GM12878 (cell line): ENCODE data around the gene GPATCH2L.

Experiments used
- CEBPB ChIP-seq, 2 experiments: fragments of 150-350 bp in 1 of 2; IDR thresholded peaks; 2 replicates each; pipeline ENCODE4 v1.6.1; 2012 to 2014; ENCODE audit warnings: low read depth in 2 of 2, low read length in 2 of 2, borderline replicate concordance in 1 of 2, inconsistent platforms in 1 of 2
- CHD4 ChIP-seq: fragments of 200-600 bp; sonication (generic); IDR thresholded peaks from 2 replicates; pipeline ENCODE4 v1.6.1; 2016; ENCODE audit warnings: mild to moderate bottlenecking
- CTCF ChIP-seq, 3 experiments: IDR thresholded peaks in 2 of 3; conservative IDR thresholded peaks in 1 of 3; 2 replicates each; pipeline ENCODE4 v1.5.1; 2011; ENCODE audit warnings: low read depth in 3 of 3, low read length in 3 of 3, mild to moderate bottlenecking in 3 of 3, control low read depth in 2 of 3, moderate library complexity in 2 of 3, inconsistent platforms in 1 of 3, mixed read lengths in 1 of 3; ENCODE audit not compliant: control insufficient read depth in 2 of 3, insufficient read depth in 1 of 3; ENCODE audit errors: extremely low read depth in 1 of 3
- FOXK2 ChIP-seq: fragments of 450-650 bp; IDR thresholded peaks from 2 replicates; pipeline ENCODE4 v1.6.1; 2017; ENCODE audit warnings: mild to moderate bottlenecking, moderate library complexity
- GABPA ChIP-seq: IDR thresholded peaks from 2 replicates; pipeline ENCODE4 v1.6.1; 2014; ENCODE audit warnings: antibody characterized with exemption, low read depth, mild to moderate bottlenecking, inconsistent platforms
- GATAD2B ChIP-seq: fragments of 450-650 bp; conservative IDR thresholded peaks from 2 replicates; pipeline ENCODE4 v1.6.1; 2017; ENCODE audit warnings: low read depth, mild to moderate bottlenecking, moderate library complexity
- IRF3 ChIP-seq: fragments of 450-650 bp; IDR thresholded peaks from 2 replicates; pipeline ENCODE4 v1.6.1; 2014; ENCODE audit warnings: mild to moderate bottlenecking
- POLR2A ChIP-seq: IDR thresholded peaks from 2 replicates; pipeline ENCODE4 v1.6.1; 2011; ENCODE audit warnings: low read depth, mild to moderate bottlenecking, low read length
- POLR2AphosphoS5 ChIP-seq: IDR thresholded peaks from 2 replicates; pipeline ENCODE4 v1.6.1; 2011; ENCODE audit warnings: mild to moderate bottlenecking, low read length, inconsistent platforms
- SP1 ChIP-seq: IDR thresholded peaks from one replicate; pipeline ENCODE4 v1.6.1; 2011; ENCODE audit warnings: low read depth, low read length
- TAF1 ChIP-seq: IDR thresholded peaks from 2 replicates; pipeline ENCODE4 v1.6.1; 2011; ENCODE audit warnings: mild to moderate bottlenecking, low read depth, low read length, borderline replicate concordance
- USF1 ChIP-seq: IDR thresholded peaks from 2 replicates; pipeline ENCODE4 v1.6.1; 2011; ENCODE audit warnings: borderline replicate concordance, low read depth, mild to moderate bottlenecking, moderate library complexity, mixed read lengths, low read length; ENCODE audit not compliant: insufficient read depth; ENCODE audit errors: extremely low read length
- ZZZ3 ChIP-seq: IDR thresholded peaks from 2 replicates; pipeline ENCODE4 v1.6.1; 2011; ENCODE audit warnings: low read depth; ENCODE audit not compliant: control insufficient read depth, insufficient read length

GRCh38 chr14:76131071-76131965 is 20.4 kb upstream of the GPATCH2L start:
- TF ChIP-seq CTCF (IDR thresholded peaks at IDR 0.05 in 2 of 3, conservative IDR thresholded peaks at IDR 0.05 in 1 of 3; ENCODE audit: control insufficient read depth in 2 of 3, extremely low read depth in 1 of 3, insufficient read depth in 1 of 3, low read depth in 3 of 3, low read length in 3 of 3) (no peak), FOXK2 (no peak), IRF3 (no peak), GATAD2B (no peak), POLR2A (no peak), CEBPB (IDR thresholded peaks at IDR 0.05; ENCODE audit: borderline replicate concordance in 1 of 2, low read depth in 2 of 2, low read length in 2 of 2) (no peak), ZZZ3 (no peak), SP1 (no peak), POLR2AphosphoS5 (no peak), GABPA (no peak), USF1 (no peak), CHD4 (no peak), TAF1 (no peak)
